ENCODE results near the gene PPP2R2C.

- TF ChIP-seq SIN3A (IDR thresholded peaks at IDR 0.05; ENCODE audit: low read depth): no peak
- TF ChIP-seq CTCF (IDR thresholded peaks at IDR 0.05 in 2 of 3, conservative IDR thresholded peaks at IDR 0.05 in 1 of 3; ENCODE audit: borderline replicate concordance in 1 of 3, insufficient read depth in 1 of 3, low read depth in 2 of 3, low read length in 2 of 3): peak; percentile 23 to 83 (median 78); a peak in 5 of 6 replicates
- no peak for TF ChIP-seq MAX (IDR thresholded peaks at IDR 0.05)
- no peak for TF ChIP-seq POLR2A (IDR thresholded peaks at IDR 0.05; ENCODE audit: borderline replicate concordance, extremely low read depth, insufficient read depth, insufficient read length)
Observed at GRCh38 chr4:6333301-6334202, 138.9 kb downstream of the PPP2R2C start.

Data from HCT116 (cell line).